GM19238 (cell line): ENCODE results near the gene PTPRM.

ENCODE experiments used
- DNase-seq: peaks from one replicate; pipeline ENCODE4 v3.0.0; 2011; ENCODE audit warnings: low spot score; ENCODE audit not compliant: insufficient read length

PTPRM gene

GRCh38 chr18:7566567-7567473 is at the start of gene PTPRM:
Gene PTPRM (plus strand): TSS chr18:7567316. CDS start chr18:7567819, 503 bp downstream.
- DNase-seq = peak; percentile 58

- DNase-seq = no peak
These were observed 49.3 kb upstream of the PTPRM start for GRCh38 chr18:7517852-7518251.

DNA sequence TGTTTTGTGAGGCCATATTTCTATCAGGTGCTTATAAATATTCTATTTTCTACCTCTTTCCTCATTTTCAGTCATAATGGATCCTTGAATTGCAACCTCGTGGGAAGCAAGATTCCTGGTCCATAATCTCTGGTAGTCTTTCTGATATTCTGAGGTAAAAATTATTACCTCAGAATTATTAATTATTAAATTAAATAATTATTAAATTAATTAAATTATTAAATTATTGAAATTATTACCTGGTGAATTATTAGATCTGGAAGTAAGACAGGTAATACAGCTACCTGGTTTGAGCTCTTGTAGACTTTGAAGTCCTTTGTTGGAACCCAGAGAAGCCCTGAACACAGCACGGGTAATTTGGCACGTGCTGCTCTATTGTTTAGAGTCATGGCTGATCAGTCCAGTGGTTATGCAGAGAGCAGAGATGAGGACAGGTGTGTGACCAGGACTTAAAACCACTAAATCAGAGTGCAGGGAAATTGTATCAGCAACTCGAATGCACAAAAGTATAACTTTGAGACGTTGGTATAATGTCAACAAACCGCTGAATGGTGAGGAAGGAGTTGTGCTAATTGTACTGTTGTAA is 46.8 kb upstream of the PTPRM start:
- no peak for DNase-seq

GRCh38 chr18:7521226-7521856 is 45.8 kb upstream of the PTPRM start:
- no peak for DNase-seq

DNA sequence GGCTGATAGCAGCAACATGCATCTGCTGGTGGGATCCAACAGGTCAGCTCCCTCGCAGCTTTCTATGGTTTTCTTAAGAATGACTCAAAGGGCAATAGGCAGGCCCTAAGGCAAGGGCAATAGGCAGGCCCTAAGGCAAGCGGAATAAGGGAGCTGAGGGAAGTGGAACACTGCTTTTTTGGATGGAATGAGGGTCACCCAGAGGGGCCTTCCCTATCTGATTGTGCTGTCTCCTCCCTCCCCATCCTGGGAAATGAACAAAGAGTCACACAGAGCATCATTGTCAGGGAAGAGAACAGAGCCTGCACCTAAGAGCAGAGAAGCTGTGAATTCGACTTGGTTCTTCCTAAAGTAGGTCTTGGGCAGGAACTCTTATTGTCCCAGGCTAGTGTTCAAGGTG is 43.3 kb upstream of the PTPRM start:
- DNase-seq = no peak

DNA sequence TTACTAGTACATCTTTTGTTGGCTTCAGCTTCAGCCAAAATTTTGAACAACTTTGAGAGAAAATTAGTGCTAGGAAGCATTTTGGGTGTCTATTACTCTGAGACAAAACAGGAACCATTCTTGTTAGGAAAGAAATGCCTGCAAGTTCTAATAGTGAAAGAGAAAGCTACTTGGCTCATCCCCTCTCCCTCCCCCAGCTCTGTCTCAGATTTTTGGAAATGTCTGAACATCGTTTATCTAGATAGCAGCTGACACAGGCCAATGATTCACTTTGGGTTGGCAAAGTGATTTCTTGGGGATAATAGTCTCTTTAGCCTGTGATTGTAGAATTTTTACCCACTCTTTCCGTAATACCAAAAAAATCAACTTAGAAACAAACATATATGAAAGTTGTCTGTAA is 42.3 kb upstream of the PTPRM start:
- no peak for DNase-seq

GRCh38 chr18:7532942-7533341 is 34.2 kb upstream of the PTPRM start:
- DNase-seq = no peak

DNA sequence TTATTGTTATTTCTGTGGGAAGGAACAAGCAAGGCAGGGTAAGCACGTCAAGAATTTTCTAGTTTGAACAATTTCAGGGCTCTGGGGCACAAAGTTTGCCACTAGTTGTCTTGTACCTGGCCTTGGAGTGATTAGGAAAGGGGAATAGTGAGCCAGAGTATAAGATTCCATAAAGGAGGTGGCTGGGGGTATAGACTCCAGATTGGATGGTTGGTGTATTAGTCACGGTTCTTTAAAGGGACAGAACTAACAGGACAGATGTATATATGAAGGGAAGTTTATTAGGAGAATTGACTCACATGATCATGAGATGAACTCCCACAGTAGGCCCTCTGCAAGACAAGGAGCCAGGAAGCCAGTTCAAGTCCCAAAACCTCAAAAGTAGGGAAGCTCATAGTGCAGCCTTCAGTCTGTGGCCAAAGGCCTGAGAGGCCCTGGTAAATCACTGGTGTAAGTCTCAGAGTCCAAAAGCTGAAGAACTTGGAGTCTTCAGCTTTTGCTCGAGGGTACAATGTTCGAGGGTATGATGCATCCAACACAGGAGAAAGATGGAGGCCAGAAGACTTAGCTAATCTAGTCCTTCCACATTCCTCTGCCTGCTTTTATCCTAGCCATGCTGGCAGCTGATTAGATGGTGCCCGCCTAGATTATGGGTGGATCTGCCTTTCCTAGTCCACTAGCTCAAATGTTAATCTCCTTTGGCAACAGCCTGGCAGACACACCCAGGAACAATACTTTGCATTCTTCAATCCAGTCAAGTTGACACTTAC is 31.5 kb upstream of the PTPRM start:
- no peak for DNase-seq

GRCh38 chr18:7537145-7537544 is 30.0 kb upstream of the PTPRM start:
- no peak for DNase-seq

DNA sequence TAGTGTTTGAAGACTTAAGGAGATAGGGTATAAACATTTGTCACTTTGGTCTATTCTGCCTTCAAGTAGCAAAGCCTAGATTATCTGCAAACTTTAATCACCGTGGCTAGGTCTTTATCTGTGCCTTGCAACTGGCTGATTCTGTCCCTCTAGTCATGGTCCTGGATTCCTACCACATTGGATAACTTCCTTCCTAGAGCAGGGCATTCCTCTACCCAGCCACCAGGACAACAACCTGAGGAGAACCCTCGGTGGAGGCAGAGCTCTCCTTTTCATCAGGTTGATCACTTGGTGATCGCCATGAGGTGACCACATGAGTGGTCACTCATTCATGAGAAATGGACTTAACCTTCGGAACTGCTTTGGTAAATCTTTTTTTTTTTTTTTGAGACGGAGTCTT is 25.3 kb upstream of the PTPRM start:
- DNase-seq = no peak

GRCh38 chr18:7544686-7545085 is 22.4 kb upstream of the PTPRM start:
- no peak for DNase-seq

GRCh38 chr18:7545734-7546133 is 21.4 kb upstream of the PTPRM start:
- DNase-seq = no peak

DNA sequence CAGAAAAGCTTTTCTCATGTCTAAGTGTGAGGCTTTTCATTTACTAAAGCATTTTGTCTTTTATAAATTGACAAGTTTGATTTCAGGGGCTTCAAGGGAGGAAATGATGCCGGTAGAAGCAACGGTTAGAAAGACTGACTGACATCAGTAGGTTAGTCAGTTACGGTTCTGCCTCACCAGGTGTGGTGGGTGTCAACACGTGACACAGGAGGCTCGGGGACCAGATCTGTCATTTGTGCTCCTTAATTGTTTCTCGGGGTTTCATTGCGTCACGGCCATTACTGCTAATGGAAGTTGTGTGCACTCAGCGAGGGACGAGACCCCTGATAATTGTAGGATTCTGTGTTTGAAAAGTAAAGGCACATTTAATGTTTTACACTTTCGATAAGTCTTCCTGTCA is 18.9 kb upstream of the PTPRM start:
- DNase-seq = no peak

- DNase-seq = no peak
These were observed 18.4 kb upstream of the PTPRM start for GRCh38 chr18:7548721-7549120.

DNA sequence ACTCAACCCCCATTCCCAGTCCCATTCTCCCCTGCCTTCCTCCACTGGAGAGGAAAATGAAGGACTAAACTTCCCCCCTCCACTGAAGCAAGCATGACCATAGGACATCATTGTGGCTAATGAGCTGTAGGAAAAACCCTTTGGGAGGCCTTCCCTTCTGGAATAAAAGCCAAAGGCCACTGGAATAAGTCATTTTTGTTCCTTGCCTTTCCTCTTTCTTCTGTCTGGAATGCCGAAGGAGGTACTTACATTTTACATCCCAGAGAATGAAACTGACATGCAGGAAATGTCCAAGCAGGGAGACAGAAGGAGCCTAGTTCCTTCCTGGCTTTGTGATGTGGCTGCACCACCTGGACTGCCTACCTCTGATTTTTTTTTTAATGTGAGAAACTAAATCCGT is 9.1 kb upstream of the PTPRM start:
- no peak for DNase-seq

GRCh38 chr18:7558769-7559168 is 8.3 kb upstream of the PTPRM start:
- DNase-seq = no peak

- no peak for DNase-seq
These were observed 7.3 kb upstream of the PTPRM start for GRCh38 chr18:7559709-7560319.

GRCh38 chr18:7561909-7562460 is 5.1 kb upstream of the PTPRM start:
- DNase-seq = no peak

GRCh38 chr18:7562491-7562890 is 4.6 kb upstream of the PTPRM start:
- DNase-seq = no peak

GRCh38 chr18:7565677-7566076 is 1.4 kb upstream of the PTPRM start:
- DNase-seq = no peak

- DNase-seq = no peak
These were observed 911 bp upstream of the PTPRM start for GRCh38 chr18:7566244-7566566.
